Body of pancreas (tissue), 4 donors: Measurements from ENCODE around the gene HSBP1.

Experiments
- CTCF ChIP-seq, 7 experiments: fragments of 450-650 bp in 4 of 7; fragments of 200-600 bp in 3 of 7; sonication (generic) in 3 of 7; IDR thresholded peaks; one replicate each; pipeline ENCODE4 v1.5.1; 2016 to 2019; ENCODE audit warnings: antibody characterized with exemption in 7 of 7
- POLR2A ChIP-seq, 3 donors: fragments of 450-650 bp; IDR thresholded peaks; one replicate each; pipeline ENCODE4 v1.6.1; 2016; ENCODE audit warnings: antibody characterized with exemption in 3 of 3, mild to moderate bottlenecking in 2 of 3

GRCh38 chr16:83843657-83844056, 35.9 kb downstream of the HSBP1 start:
- TF ChIP-seq CTCF (IDR thresholded peaks at IDR 0.05), result no peak
- TF ChIP-seq POLR2A (IDR thresholded peaks at IDR 0.05), result no peak
